ENCODE results near the gene IDH3B.
"Not testable (repeated sequence)": the region's sequence is repeated elsewhere in the genome, so short reads cannot be mapped to it uniquely, and the experiment has no call there.

IDH3B gene

DNA sequence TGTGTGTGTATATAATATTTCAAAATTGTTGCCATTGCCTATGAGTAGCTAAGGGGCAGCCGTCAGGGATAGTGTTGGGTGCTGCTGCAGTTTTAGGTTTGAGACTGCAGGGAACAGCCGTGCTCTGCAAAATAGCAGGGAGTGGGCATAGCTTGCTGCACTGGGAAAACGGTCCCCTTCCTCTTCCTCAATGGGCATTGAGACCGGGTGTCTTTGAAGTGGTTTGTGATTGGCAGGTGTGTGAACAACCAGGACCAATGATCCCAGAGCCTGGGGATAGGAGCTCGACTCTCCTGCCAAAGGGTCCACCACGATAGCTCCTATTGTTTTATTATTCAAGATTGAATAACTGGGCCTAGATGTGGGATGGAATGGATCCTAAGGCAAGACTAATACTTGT lies 23.5 kb upstream of the IDH3B start:
- Mint-ChIP-seq H3K27ac (no peak overlapping the region), H3K4me3 (peak overlapping the region; percentile 33), H3K36me3 (no peaks in the 10 kb centered on the region), H3K9me3 (no peaks in the 10 kb centered on the region), H3K27me3 (peaks cover 3% of the 10 kb centered on the region), H3K4me1 (peaks cover 28% of the 10 kb centered on the region)

DNA sequence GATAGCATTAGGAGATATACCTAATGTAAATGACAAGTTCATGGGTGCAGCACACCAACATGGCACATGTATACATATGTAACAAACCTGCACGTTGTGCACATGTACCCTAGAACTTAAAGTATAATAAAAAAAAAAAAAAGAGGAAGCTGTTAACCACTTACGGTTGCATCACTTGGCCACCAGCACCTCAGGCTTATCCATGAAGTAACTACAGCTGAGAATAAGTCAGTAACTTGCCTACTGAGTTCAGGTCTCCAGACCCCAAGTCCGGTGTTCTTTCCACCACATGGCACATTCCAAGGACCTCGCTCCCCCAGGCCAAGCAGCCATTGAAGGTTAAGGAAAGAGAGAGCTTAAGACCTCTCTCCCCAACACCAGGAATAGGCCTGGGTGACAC lies 20.8 kb upstream of the IDH3B start:
- not testable (repeated sequence) for H3K4me3 Mint-ChIP-seq, H3K27ac Mint-ChIP-seq, H3K36me3 Mint-ChIP-seq, H3K27me3 Mint-ChIP-seq, H3K9me3 Mint-ChIP-seq
- peaks cover 14% of the 10 kb centered on the region for H3K4me1 Mint-ChIP-seq

DNA sequence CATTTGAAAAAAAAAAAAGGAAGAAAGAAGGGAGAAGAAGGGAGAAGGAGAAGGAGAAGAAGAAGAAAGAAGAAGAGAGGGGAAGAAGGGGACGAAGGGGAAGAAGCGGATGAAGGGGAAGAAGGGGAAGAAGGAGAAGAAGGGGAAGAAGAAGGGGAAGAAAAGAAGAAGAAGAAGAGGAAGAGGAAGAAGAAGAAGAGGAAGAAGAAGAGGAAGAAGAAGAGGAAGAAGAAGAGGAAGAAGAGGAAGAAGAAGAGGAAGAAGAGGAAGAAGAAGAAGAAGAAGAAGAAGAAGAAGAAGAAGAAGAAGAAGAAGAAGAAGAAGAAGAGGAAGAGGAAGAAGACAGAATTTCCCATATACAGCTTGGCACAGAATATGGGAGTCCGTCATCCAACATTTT lies 18.0 kb upstream of the IDH3B start:
- H3K9me3 Mint-ChIP-seq, H3K27ac Mint-ChIP-seq, H3K4me3 Mint-ChIP-seq, H3K27me3 Mint-ChIP-seq, H3K4me1 Mint-ChIP-seq, H3K36me3 Mint-ChIP-seq: not testable (repeated sequence)

DNA sequence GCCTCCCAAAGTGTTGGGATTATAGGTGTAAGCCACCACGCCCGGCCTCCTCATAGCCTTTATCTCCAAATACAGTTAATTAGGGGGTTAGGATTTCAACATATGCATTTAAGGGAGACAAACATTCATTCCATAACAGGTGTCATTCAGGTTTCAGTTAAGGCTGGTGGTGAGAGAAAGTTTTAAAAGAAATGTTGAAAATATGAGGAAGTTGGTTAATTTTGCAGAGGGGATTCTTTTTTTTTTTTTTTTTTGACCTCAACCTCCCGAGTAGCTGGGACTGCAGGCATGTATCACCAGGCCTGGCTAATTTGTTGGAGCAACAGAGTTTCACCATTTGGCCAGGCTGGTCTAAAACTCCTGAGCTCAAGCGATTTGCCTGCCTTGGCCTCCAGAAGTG lies 16.0 kb upstream of the IDH3B start:
- H3K36me3 Mint-ChIP-seq = no peaks in the 10 kb centered on the region
- H3K9me3 Mint-ChIP-seq = no peaks in the 10 kb centered on the region
- H3K4me1 Mint-ChIP-seq = no peaks in the 10 kb centered on the region

DNA sequence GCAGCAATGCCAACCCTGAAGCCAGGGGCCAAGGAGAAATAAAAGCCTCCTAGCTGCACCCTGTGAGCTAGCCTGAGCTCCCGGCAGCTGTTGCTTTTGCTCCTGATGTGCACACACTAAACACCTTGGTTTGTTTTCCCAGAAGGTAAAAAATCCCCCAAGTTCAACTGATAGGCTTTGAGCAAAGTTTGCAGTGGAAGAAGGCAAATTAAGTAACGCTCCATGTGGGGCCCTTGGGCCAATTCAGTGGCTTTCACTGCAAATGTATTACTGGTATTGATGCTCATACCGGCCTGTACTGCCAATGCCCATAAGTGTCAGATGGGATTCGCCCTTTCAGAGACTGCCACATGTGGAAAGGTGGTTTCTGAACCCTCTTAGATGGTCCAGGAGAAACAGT lies 9.4 kb upstream of the IDH3B start:
- H3K27me3 Mint-ChIP-seq = no peaks in the 10 kb centered on the region
- H3K27ac Mint-ChIP-seq = no peak overlapping the region
- no peaks in the 10 kb centered on the region for H3K9me3 Mint-ChIP-seq
- H3K4me1 Mint-ChIP-seq = no peaks in the 10 kb centered on the region
- H3K36me3 Mint-ChIP-seq = no peaks in the 10 kb centered on the region
- no peak overlapping the region for H3K4me3 Mint-ChIP-seq

More for the DNA sequence above, 16.0 kb upstream of the IDH3B start:
- H3K4me3 Mint-ChIP-seq = no peak overlapping the region
- peaks cover 4% of the 10 kb centered on the region for H3K27me3 Mint-ChIP-seq
- no peak overlapping the region for H3K27ac Mint-ChIP-seq

DNA sequence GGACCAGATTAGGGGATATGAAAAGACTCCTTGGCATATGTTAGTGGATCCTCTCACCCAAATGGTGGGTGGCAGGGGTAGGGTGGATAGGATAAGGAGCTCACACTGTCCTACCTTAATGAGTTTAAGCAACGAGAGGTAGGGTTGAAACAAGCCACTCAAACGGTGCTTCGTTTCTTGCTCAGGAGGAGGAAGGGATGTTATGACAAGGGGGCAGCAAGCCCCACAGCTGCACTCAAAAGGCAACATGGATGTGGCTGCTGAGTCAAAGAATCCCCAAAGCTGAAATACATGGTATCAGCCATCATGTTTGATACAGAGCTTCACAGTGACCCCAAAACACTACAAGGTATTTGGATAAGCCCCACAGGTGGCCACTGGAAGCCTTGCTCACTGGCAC lies 8.4 kb upstream of the IDH3B start:
- no peak overlapping the region for H3K4me3 Mint-ChIP-seq
- no peaks in the 10 kb centered on the region for H3K27me3 Mint-ChIP-seq
- H3K27ac Mint-ChIP-seq = no peak overlapping the region
- H3K9me3 Mint-ChIP-seq = no peaks in the 10 kb centered on the region
- no peaks in the 10 kb centered on the region for H3K36me3 Mint-ChIP-seq
- H3K4me1 Mint-ChIP-seq = no peaks in the 10 kb centered on the region

DNA sequence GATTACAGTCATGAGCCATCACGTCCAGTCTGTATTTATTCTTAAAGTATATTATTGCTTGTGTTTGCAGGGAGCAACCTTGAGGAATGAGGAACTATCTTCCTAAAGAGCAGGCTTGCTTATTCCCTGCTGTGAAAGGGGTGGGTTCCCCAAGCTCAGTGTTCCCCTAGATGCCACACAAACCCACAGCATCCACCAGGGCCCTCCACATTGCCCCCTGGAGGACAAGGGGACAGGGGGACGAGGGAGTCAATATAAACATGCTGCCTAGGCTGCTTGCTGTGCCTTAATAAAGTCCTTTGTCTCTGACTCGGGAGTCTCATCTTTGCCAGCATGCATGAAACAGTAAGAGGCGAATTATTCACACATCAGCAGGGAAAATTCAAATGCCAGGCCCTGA lies 8.0 kb upstream of the IDH3B start:
- H3K27me3 Mint-ChIP-seq = no peaks in the 10 kb centered on the region
- H3K27ac Mint-ChIP-seq = no peak overlapping the region
- H3K9me3 Mint-ChIP-seq = no peaks in the 10 kb centered on the region
- no peaks in the 10 kb centered on the region for H3K36me3 Mint-ChIP-seq
- no peaks in the 10 kb centered on the region for H3K4me1 Mint-ChIP-seq
- H3K4me3 Mint-ChIP-seq = no peak overlapping the region

DNA sequence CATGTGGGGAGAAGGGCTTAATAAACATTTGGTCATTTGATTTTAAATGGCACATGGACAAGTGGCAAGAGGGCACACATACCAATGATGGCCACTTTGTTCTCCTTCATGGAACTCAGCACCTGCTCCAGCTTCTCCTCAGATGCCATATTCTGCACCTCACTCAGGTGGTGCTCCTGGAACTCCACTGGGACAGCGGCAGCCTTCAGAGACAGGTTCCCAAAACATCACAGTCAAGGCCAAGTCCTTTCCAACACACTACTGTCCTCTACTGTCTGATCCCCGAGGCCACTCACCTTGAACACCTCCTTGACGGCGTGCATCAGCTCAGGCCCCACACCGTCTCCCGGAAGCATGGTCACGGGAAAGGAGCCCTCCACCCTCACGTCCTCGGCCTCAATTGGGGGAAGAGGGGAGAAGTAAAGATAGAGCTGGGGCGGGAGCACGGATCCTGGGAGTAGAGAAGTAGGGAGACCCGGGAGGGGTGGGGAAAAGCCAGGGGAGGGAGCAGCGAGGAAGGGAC lies 591 bp downstream of the IDH3B start:
- H3K27me3 Mint-ChIP-seq = no peaks in the 10 kb centered on the region
- H3K4me3 Mint-ChIP-seq = peak overlapping the region; percentile 90
- H3K27ac Mint-ChIP-seq = peak overlapping the region; percentile 62
- H3K36me3 Mint-ChIP-seq = peaks cover 17% of the 10 kb centered on the region
- H3K9me3 Mint-ChIP-seq = no peaks in the 10 kb centered on the region
- peaks cover 25% of the 10 kb centered on the region for H3K4me1 Mint-ChIP-seq

DNA sequence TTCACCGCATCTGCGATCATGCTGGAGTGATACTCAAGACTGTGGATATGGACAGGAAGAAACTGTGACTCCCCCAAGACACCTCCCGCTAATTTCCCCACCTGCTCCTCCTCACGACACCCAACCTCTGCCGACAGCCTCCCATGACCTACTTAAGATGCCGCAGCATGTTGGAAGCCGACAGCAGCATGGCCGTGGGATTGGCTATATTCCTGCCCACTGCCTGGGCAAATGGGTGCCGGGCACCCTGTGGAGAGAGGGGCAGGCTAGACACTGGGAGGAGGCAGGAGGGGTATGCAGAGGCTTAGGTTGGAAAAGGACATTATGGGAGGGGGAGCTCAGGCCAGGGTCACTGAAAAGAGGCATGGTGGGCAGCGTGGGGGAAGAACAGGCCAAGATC lies 4.5 kb downstream of the IDH3B start:
- Mint-ChIP-seq H3K4me1 (peaks cover 51% of the 10 kb centered on the region), H3K27ac (no peak overlapping the region), H3K4me3 (no peak overlapping the region), H3K36me3 (peaks cover 31% of the 10 kb centered on the region), H3K9me3 (no peaks in the 10 kb centered on the region), H3K27me3 (no peaks in the 10 kb centered on the region)

DNA sequence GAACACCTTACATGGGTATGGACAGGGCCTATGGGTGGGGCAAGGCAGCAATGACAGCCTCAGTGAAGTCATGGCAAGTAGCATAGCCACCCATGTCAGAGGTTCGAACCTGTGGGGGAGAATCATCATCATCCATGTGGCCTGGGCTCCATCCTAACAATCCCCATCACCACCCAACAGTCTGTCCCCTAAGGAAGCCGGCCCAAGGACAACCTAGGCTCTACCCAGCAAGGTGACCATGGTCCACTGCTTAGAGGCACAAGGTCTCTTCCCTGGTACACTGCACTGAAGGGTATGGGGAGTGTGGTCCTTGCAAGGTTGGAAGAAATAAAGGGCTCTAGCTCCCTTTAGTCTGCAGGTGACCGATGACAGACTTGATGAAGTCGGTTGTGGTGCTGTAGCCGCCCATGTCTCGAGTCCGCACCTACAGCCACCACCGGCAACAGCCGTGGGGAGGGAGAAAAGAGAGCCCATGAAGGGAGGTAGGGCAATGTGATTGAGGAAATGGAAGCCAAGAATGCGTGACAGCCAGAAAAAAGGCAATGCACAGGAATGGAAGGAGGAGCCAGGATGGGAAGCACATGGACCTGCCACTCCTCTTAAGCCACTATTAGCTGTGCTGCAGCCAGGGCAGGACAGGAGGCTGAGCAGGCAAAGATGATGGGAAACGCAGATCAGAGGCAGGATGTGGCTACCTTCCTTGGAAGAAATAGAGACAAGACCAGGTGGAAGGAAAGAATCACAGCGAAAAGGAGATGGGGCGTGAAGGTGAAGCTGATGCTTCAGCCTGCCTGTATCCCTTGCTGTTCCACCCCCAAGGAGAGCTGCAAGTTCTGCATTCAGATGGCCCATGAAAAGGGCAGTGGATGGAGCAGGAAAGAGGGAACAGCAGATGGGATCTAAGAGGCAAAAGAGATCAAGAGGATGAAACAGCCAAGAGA lies 5.3 kb downstream of the IDH3B start:
- Mint-ChIP-seq H3K27me3 (no peaks in the 10 kb centered on the region), H3K9me3 (no peaks in the 10 kb centered on the region), H3K36me3 (peaks cover 34% of the 10 kb centered on the region), H3K4me1 (peaks cover 50% of the 10 kb centered on the region), H3K4me3 (peak overlapping the region; percentile 9), H3K27ac (peak overlapping the region; percentile 63)

DNA sequence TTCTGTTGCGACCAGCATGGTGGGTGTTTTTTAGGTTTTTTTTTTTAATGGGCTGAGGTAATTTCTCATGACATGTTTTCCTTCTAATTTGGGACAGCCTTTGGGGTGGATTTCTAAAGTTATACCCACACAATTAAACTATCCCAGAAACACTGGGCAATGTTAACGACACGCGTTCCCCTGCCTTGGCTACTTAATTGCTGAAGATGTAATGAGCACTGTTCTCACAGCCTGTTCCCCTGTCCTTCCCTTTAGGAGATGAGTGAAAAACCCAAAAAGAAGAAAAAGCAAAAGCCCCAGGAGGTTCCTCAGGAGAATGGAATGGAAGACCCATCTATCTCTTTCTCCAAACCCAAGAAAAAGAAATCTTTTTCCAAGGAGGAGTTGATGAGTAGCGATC lies 6.3 kb downstream of the IDH3B start:
- Mint-ChIP-seq H3K27ac (peak overlapping the region; percentile 81), H3K4me1 (peaks cover 47% of the 10 kb centered on the region), H3K27me3 (no peaks in the 10 kb centered on the region), H3K9me3 (no peaks in the 10 kb centered on the region), H3K36me3 (peaks cover 38% of the 10 kb centered on the region), H3K4me3 (peak overlapping the region; percentile 37)

DNA sequence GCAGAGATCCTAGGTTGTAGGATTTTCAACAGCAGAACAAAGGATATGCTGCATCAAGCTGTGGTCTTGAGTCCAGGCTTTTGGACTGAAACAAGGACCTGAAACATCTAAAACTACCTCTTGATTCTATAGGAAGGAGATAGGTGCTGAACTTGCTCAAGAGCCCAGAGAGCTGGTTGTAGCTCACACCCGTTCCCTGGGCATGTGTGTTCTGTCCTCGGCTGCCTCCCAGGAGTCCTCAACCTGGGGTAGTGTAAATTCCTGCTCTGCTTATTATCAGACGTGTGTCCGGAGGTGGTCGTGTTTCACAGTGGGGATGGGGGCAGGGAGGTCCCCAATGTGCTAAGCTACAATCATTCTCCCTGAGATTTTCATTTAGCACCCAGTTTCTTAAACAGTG lies 6.8 kb downstream of the IDH3B start:
- H3K4me1 Mint-ChIP-seq = peaks cover 45% of the 10 kb centered on the region
- H3K36me3 Mint-ChIP-seq = peaks cover 37% of the 10 kb centered on the region
- no peaks in the 10 kb centered on the region for H3K9me3 Mint-ChIP-seq
- H3K4me3 Mint-ChIP-seq = peak overlapping the region; percentile 89
- H3K27me3 Mint-ChIP-seq = no peaks in the 10 kb centered on the region
- H3K27ac Mint-ChIP-seq = peak overlapping the region; percentile 81

DNA sequence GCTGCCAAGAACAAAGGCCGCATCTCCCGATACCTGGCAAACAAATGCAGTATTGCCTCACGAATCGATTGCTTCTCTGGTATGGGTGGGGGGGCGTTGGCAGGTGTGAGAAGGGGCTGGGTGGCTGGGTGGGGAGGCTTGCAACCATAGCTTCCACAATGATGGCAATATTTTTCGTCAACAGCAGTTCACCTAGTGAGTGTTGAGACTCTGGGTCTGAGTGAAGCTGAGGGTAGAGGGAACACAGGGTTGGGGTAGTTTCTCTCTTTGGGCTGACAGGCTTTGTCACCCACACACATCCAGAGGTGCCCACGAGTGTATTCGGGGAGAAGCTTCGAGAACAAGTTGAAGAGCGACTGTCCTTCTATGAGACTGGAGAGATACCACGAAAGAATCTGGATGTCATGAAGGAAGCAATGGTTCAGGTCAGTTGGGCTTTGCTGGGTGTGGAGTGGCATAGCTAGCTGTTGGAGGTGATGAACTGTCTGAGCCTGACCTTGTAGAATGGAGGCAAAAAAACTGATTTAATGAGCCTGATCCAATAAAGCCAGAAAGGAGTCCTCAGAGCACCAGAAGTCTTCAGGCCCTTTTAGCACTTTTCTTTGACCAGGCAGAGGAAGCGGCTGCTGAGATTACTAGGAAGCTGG lies 7.4 kb downstream of the IDH3B start:
- Mint-ChIP-seq H3K4me3 (peak overlapping the region; percentile 89), H3K9me3 (no peaks in the 10 kb centered on the region), H3K27ac (peak overlapping the region; percentile 81), H3K27me3 (no peaks in the 10 kb centered on the region), H3K4me1 (peaks cover 38% of the 10 kb centered on the region), H3K36me3 (peaks cover 32% of the 10 kb centered on the region)

DNA sequence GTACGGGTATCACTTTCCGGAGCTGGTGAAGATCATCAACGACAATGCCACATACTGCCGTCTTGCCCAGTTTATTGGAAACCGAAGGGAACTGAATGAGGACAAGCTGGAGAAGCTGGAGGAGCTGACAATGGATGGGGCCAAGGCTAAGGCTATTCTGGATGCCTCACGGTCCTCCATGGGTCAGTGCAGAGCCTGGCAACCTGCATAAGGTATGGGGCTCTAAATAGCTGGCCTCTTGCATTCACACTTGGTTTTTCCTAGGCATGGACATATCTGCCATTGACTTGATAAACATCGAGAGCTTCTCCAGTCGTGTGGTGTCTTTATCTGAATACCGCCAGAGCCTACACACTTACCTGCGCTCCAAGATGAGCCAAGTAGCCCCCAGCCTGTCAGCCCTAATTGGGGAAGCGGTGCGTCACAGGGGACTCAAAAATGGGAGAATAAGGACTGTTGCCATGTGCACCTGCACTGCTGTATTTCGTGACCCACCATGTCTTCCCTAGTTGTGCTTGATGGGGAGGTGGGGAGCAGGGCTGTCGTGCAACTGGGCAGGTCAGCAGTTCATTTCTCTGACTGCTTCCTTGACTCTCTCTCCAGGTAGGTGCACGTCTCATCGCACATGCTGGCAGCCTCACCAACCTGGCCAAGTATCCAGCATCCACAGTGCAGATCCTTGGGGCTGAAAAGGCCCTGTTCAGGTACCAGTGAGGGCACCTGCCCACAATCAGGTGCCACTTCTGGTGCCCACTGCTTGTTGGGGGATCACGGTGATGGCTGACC lies 8.5 kb downstream of the IDH3B start:
- Mint-ChIP-seq H3K4me1 (peaks cover 45% of the 10 kb centered on the region), H3K27ac (peak overlapping the region; percentile 93), H3K9me3 (no peaks in the 10 kb centered on the region), H3K4me3 (peak overlapping the region; percentile 89), H3K27me3 (no peaks in the 10 kb centered on the region), H3K36me3 (peaks cover 32% of the 10 kb centered on the region)

DNA sequence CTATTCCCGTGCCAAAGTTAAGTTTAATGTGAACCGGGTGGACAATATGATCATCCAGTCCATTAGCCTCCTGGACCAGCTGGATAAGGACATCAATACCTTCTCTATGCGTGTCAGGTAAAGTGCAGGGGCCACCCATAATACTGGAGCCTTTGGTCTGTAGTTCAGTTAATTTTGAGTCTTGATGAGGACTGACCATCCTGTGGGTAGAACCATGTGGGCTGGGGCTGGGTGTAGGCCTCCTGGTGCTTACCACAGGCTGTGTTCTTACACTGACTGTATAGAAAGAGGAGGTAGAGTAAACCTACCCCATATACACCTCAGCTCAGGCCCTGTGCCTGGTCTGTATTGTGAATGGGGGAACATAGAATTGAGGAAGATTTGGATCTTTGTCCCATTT lies 9.2 kb downstream of the IDH3B start:
- Mint-ChIP-seq H3K4me1 (peaks cover 51% of the 10 kb centered on the region), H3K27me3 (no peaks in the 10 kb centered on the region), H3K36me3 (peaks cover 32% of the 10 kb centered on the region), H3K27ac (peak overlapping the region; percentile 93), H3K9me3 (no peaks in the 10 kb centered on the region), H3K4me3 (peak overlapping the region; percentile 89)

All from activated naive CD4-positive, alpha-beta T cell treated with anti-CD3 and anti-CD28 coated beads, Interleukin-2, amount 50 U/mL, for 24 hours (primary cell).